ENCODE data around the gene MCF2L2.

The MCF2L2 gene

DNA sequence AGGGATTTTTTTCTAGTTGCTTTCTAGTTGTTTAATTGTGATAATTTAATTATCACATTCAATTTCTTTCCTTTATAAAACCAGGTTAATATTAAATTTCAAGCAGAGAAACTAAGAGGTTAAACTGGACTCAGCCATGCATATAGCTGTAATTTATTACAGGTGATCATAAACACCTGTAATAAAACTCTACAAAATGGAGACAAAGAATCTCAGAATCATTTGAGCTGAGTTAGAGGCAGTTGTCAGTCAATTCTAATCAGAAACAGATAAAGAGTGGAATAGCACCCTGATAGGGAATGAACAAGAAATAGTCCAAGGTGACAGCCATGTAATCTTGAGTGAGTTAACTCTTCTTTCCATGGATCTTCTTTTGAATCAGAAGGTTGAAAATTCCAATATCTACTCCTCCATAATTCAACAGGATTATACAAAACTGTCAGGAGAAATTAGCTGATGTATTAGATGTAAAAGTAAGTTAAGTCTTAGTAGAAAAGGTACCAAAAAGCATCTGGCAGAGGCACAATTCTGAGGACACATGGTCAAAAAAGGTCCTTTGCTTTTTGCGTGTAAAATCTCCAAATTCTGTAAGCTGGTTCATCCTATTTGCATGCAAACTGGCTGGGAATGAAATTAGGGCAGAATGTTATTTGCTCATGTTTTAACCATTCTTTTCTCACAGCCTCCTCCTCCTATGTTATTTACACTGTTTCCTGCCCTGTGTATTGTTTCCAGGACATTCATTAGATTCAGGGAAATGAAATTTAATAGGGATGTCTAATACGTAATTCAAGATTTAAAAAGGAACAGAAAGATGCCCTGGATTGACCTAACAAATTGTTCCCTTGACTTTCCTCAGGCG is 214.8 kb downstream of the MCF2L2 start:
- in situ Hi-C loops (cut with HindIII; ENCODE audit: low sequenced_read_pairs): no loop called here
- H3K4me3 ChIP-seq (ENCODE audit: low read depth, low read length): no peak overlapping the region
- TF ChIP-seq, protein P1, sequence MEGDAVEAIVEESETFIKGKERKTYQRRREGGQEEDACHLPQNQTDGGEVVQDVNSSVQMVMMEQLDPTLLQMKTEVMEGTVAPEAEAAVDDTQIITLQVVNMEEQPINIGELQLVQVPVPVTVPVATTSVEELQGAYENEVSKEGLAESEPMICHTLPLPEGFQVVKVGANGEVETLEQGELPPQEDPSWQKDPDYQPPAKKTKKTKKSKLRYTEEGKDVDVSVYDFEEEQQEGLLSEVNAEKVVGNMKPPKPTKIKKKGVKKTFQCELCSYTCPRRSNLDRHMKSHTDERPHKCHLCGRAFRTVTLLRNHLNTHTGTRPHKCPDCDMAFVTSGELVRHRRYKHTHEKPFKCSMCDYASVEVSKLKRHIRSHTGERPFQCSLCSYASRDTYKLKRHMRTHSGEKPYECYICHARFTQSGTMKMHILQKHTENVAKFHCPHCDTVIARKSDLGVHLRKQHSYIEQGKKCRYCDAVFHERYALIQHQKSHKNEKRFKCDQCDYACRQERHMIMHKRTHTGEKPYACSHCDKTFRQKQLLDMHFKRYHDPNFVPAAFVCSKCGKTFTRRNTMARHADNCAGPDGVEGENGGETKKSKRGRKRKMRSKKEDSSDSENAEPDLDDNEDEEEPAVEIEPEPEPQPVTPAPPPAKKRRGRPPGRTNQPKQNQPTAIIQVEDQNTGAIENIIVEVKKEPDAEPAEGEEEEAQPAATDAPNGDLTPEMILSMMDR (IDR thresholded peaks at IDR 0.05; ENCODE audit: low read depth, low read length, missing control alignments): no peak
- no peak for DNase-seq (ENCODE audit: low read depth)

DNA sequence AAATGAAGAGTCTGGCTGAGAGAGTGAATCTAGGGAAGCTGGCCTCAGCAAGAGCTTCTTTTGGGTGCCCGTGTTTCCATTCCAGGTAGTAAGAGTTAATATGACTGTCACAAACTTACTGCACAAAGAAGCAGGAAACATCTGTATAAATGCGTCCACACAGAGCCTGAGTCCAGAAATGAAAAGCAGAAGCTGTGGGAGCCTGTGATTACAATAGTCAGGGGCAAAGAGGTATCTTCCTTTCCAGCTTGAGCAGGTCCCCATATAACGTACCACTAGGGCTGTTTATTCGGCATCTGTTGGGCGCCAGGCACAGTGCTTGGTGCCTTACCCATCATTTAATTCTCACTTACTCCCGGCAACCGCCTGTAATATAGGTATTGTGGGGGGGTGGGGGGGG is 215.9 kb downstream of the MCF2L2 start:
- DNase-seq (ENCODE audit: low read depth): no peak
- H3K4me3 ChIP-seq (ENCODE audit: low read depth, low read length): no peak overlapping the region
- TF ChIP-seq, protein P1 (IDR thresholded peaks at IDR 0.05; ENCODE audit: low read depth, low read length, missing control alignments): no peak
- in situ Hi-C loops (cut with HindIII; ENCODE audit: low sequenced_read_pairs): no loop called here

DNA sequence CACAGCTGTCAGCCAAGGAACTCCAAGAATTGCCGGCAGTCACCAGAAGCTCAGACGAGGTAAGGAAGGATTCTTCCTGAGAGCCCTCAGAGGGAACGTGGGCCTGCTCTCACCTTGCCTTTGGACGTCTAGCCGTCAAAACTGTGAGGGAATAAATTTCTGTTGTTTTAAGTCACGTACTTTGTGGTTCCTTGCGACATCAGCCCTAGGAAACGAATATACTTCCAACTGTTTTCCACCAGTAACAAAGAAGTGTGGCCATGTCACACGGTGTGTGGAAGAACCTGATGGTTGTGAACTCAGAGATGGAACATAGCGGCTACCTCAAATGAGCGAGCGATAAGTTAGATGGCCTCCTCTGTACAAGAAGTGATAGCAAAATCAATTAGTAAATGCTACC is 216.3 kb downstream of the MCF2L2 start:
- DNase-seq (ENCODE audit: low read depth): no peak
- TF ChIP-seq, protein P1 (IDR thresholded peaks at IDR 0.05; ENCODE audit: low read depth, low read length, missing control alignments): no peak
- in situ Hi-C loops (cut with HindIII; ENCODE audit: low sequenced_read_pairs): no loop called here
- H3K4me3 ChIP-seq (ENCODE audit: low read depth, low read length): no peak overlapping the region

DNA sequence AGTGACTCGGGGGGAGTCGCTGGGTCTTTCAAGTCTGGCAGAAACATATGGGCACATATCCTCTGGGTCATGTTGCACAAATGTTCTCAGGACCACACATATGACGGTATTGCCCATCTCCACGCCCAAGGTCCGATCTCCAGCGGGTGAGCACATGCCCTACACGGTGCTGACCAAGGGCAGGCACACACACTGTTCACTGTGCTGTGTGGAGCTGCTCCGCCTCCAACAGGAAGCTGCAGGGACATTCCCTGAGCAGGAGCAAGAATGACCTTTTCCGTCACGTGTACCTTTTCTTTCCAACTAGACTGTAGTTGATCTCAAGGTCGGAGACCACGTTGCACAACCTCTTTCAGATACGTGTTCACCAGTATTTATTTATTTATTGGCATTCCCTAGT is 217.1 kb downstream of the MCF2L2 start:
- in situ Hi-C loops (cut with HindIII; ENCODE audit: low sequenced_read_pairs): no loop called here
- H3K4me3 ChIP-seq (ENCODE audit: low read depth, low read length): no peak overlapping the region
- TF ChIP-seq, protein P1 (IDR thresholded peaks at IDR 0.05; ENCODE audit: low read depth, low read length, missing control alignments): no peak
- no peak for DNase-seq (ENCODE audit: low read depth)

DNA sequence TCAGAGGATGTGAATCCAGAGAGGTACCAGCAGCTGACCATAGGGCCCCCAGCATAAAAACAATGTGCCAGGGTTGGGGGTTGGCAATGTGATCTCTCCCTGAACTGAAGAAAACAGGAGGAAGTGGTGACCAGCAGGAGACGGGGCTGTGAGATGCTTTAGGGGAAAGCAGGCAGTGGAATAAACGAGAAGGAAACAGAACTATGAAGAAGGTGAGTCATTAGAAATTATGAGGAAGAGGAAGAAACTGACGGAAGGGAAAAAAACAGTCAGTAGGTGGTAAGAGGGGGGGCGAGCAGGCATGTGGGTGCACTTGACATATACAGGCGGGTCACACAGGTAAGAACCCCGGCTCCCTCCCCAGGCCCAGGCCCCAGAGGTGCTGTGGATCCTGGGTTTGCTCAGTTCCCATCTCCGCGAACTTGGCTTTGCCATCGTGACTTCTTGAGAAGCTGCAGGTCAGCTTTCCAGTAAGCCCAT is 217.5 kb downstream of the MCF2L2 start:
- no peak overlapping the region for H3K4me3 ChIP-seq (ENCODE audit: low read depth, low read length)
- in situ Hi-C loops (cut with HindIII; ENCODE audit: low sequenced_read_pairs): no loop called here
- no peak for DNase-seq (ENCODE audit: low read depth)
- TF ChIP-seq, protein P1 (IDR thresholded peaks at IDR 0.05; ENCODE audit: low read depth, low read length, missing control alignments): no peak

DNA sequence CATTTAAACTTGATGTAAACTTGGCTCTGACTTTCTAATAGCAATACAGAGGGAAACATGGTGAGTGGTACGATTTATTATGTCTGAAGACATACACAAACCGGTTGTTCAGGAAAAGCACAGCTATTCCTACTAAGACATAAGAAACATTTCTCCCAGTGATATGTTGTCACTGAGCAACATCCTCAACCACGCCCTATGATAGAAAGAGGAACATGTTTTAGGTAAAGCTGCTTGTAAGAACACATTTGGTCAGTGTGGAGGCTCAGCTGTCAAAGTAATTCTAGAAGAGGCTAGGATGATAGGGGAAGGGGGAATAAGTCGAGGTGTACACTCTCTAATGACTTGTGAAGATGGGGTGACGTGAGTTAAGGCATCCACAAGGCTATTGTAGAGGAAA is 218.1 kb downstream of the MCF2L2 start:
- H3K4me3 ChIP-seq (ENCODE audit: low read depth, low read length): no peak overlapping the region
- TF ChIP-seq, protein P1 (IDR thresholded peaks at IDR 0.05; ENCODE audit: low read depth, low read length, missing control alignments): no peak
- no peak for DNase-seq (ENCODE audit: low read depth)
- in situ Hi-C loops (cut with HindIII; ENCODE audit: low sequenced_read_pairs): no loop called here

All from astrocyte of the cerebellum (primary cell).